PC-9 (cell line): ENCODE measurements around the gene PTAFR. TPM values are rescaled to one million over a fixed set of nuclear protein-coding genes. Genes with fewer than 3 reads are reported as not detected.

Source experiments
- BruUV-seq: library from RNA; stranded (reverse); fragments of 400-500 nt; replicated peaks from 2 replicates; lab custom pipeline; 2021; lab: Mats Ljungman, UMichigan
- CTCF ChIA-PET: fragments of 300-600 bp; sonication (Branson Sonifier 250); formaldehyde crosslinking; loops from one replicate; lab custom pipeline; 2022; ENCODE audit warnings: antibody characterized with exemption; lab: Charles Lee
- POLR2A ChIA-PET: fragments of 300-600 bp; sonication (Branson Sonifier 250); formaldehyde crosslinking; loops from one replicate; lab custom pipeline; 2022; ENCODE audit warnings: antibody characterized with exemption; ENCODE audit not compliant: unreplicated experiment; lab: Charles Lee
- DNase-seq, 2 experiments: peaks; one replicate each; pipeline versions ENCODE4 v3.0.0 to v3.0.0-alpha.2; 2015 to 2022; ENCODE audit warnings: mixed read lengths in 1 of 2
- H2AFZ ChIP-seq: fragments of 200-600 bp; sonication (generic); 2 replicates; pipeline ENCODE4 v1.8.1; 2017; ENCODE audit warnings: antibody characterized with exemption
- H3F3A ChIP-seq: fragments of 200-600 bp; sonication (generic); 2 replicates; pipeline ENCODE4 v1.8.1; 2017; ENCODE audit warnings: antibody characterized with exemption, mild to moderate bottlenecking, low read depth; ENCODE audit not compliant: insufficient read depth
- H3K27ac ChIP-seq: fragments of 200-600 bp; sonication (generic); 2 replicates; pipeline ENCODE4 v1.6.1; 2016; ENCODE audit warnings: mixed run types
- H3K27me3 ChIP-seq: fragments of 200-600 bp; sonication (generic); 2 replicates; pipeline ENCODE4 v1.6.1; 2016; ENCODE audit warnings: low read depth, mixed run types; ENCODE audit not compliant: insufficient read depth
- H3K36me3 ChIP-seq: fragments of 200-600 bp; sonication (generic); 2 replicates; pipeline ENCODE4 v1.6.1; 2016; ENCODE audit warnings: low read depth, mixed run types
- H3K4me1 ChIP-seq: fragments of 200-600 bp; sonication (generic); replicated peaks from 2 replicates; pipeline ENCODE4 v1.6.1; 2016; ENCODE audit warnings: mixed run types; ENCODE audit not compliant: insufficient read depth
- H3K4me2 ChIP-seq: fragments of 200-600 bp; sonication (generic); 2 replicates; pipeline ENCODE4 v1.6.1; 2017; ENCODE audit warnings: mixed run types
- H3K4me3 ChIP-seq: fragments of 200-600 bp; sonication (generic); 2 replicates; pipeline ENCODE4 v1.6.1; 2016; ENCODE audit warnings: mixed run types
- H3K79me2 ChIP-seq: fragments of 200-600 bp; sonication (generic); 2 replicates; pipeline ENCODE4 v1.6.1; 2017; ENCODE audit warnings: low read depth, mixed run types
- H3K9me2 ChIP-seq: fragments of 200-600 bp; sonication (generic); 2 replicates; pipeline ENCODE4 v1.8.1; 2017; ENCODE audit warnings: mild to moderate bottlenecking; ENCODE audit not compliant: insufficient read depth
- H3K9me3 ChIP-seq: fragments of 200-600 bp; sonication (generic); 2 replicates; pipeline ENCODE4 v1.8.1; 2016; ENCODE audit warnings: low read depth; ENCODE audit not compliant: insufficient read depth
- H4K20me1 ChIP-seq: fragments of 200-600 bp; sonication (generic); 2 replicates; pipeline ENCODE4 v1.8.1; 2017; ENCODE audit not compliant: insufficient read depth
- CTCF ChIP-seq: fragments of 200-600 bp; sonication (generic); conservative IDR thresholded peaks from 2 replicates; pipeline ENCODE4 v1.6.1; 2017; ENCODE audit warnings: mixed run types, antibody characterized with exemption, mild to moderate bottlenecking, moderate library complexity
- EZH2 ChIP-seq: fragments of 200-600 bp; sonication (generic); IDR thresholded peaks from 2 replicates; pipeline ENCODE4 v1.8.0; 2017; ENCODE audit warnings: antibody characterized with exemption, low read depth
- intact Hi-C: fragments of 100-400 bp; cut with micrococcal nuclease; formaldehyde crosslinking; loops from one replicate; pipeline ENCODE4 v1.10.0; 2022; ENCODE audit not compliant: unreplicated experiment
- total RNA-seq: library from RNA; stranded (reverse); gene quantifications from 2 replicates; pipeline ENCODE4 v1.2.3, GENCODE V29; 2021

Gene PTAFR
- total RNA-seq, 1 experiment from 2014 or later, result 12.2 TPM

- Histone ChIP-seq H3K4me2 (no peak overlapping the region), H3K36me3 (no peaks in the 10 kb centered on the region; the same call in 1 of the 2 replicates), H3K9me2 (no peaks in the 10 kb centered on the region), H3K4me1 (no peaks in the 10 kb centered on the region), H3K9me3 (no peaks in the 10 kb centered on the region), H3K27me3 (no peaks in the 10 kb centered on the region), H3F3A (no peaks in the 10 kb centered on the region; the same call in 1 of the 2 replicates), H3K27ac (no peak overlapping the region), H2AFZ (no peak overlapping the region), H3K79me2 (no peaks in the 10 kb centered on the region; the same call in 1 of the 2 replicates), H4K20me1 (no peaks in the 10 kb centered on the region), H3K4me3 (no peak overlapping the region)
- BruUV-seq, result no TSS peak
- CTCF ChIA-PET, result interaction anchor here (0.6 to 1.0 kb wide), 2 partner anchors 118 to 159 kb away, joined by 4 read pairs; no protein-coding TSS in a partner anchor
- intact Hi-C loops, result loop anchor here (1.0 to 10.0 kb wide), 3 partner anchors 118 to 350 kb away; no protein-coding TSS in a partner anchor
- TF ChIP-seq EZH2 (no peak), CTCF (peak; percentile 76)
- POLR2A ChIA-PET, result no interaction called here
- peak; percentile 41 to 49 for DNase-seq
Measured at GRCh38 chr1:28208818-28209441, 32.4 kb upstream of the PTAFR start.

DNA sequence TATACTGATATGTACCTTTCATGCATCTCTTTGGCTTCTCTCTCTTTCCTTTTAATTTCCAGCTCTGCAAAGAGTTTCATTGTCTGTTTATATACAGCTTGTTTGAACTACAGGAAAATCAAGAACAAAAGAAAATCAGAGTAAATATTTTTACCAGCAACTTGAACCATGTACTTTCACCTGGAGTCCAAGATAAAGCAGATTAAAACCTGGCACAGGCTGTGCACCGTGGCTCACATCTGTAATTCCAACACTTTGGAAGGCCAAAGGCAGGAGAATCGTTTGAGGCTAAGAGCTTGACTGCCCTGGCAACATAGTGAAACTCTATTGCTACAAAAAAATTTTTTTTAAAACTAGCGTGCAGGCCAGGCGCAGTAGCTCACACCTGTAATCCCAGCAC lies 28.8 kb upstream of the PTAFR start:
- H3K9me2 ChIP-seq, result no peaks in the 10 kb centered on the region
- POLR2A ChIA-PET, result no interaction called here
- H4K20me1 ChIP-seq, result no peaks in the 10 kb centered on the region
- no peaks in the 10 kb centered on the region for H3K27me3 ChIP-seq
- BruUV-seq, result no TSS peak
- H3K79me2 ChIP-seq, result no peaks in the 10 kb centered on the region; the same call in 1 of the 2 replicates
- H3K4me2 ChIP-seq, result no peak overlapping the region
- no peaks in the 10 kb centered on the region for H3K36me3 ChIP-seq
- no peak for TF ChIP-seq CTCF
- TF ChIP-seq EZH2, result no peak
- H3K27ac ChIP-seq, result no peak overlapping the region
- DNase-seq, result no peak
- no peak overlapping the region for H2AFZ ChIP-seq
- CTCF ChIA-PET, result no interaction called here
- no peaks in the 10 kb centered on the region for H3K4me1 ChIP-seq
- no peaks in the 10 kb centered on the region for H3K9me3 ChIP-seq
- H3K4me3 ChIP-seq, result no peak overlapping the region
- intact Hi-C loops, result loop anchor here (10.0 kb wide), 1 partner anchor 210 kb away; no protein-coding TSS in a partner anchor
- H3F3A ChIP-seq, result no peaks in the 10 kb centered on the region; the same call in 1 of the 2 replicates

DNA sequence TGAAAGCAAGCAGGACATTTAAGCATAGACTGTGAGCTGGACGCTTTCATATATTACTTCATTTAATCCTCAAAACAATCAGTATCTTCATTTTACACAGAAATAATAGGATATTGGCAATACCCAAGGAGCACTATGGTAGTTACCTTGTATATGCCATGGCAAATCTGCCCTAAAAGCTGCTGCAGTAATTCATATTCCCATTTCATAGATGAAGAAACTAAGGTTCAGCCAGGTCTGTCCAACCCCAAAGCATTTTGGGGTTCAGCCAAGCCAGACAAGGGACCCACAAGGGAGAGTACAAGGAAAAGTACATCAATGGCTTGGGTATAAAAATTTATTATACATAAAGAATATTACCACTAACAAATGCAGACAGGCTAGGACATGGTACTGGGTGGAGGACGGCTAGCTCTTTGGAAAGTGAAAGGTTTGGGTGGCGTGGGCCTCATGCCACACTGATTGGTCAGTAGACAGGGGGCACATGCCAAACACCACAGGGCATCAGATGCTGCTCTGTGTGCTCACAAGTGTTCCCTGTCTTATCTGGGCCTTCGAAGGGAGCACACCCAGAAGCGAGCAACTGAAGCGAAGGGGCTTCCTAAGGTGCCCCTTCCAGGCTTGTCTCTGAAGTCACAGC lies 23.9 kb upstream of the PTAFR start:
- Histone ChIP-seq H4K20me1 (no peaks in the 10 kb centered on the region), H3K4me3 (no peak overlapping the region), H3K79me2 (no peaks in the 10 kb centered on the region), H3K4me2 (no peak overlapping the region), H3K9me3 (no peaks in the 10 kb centered on the region), H3K27ac (no peak overlapping the region), H3F3A (no peaks in the 10 kb centered on the region), H2AFZ (no peak overlapping the region), H3K4me1 (no peaks in the 10 kb centered on the region), H3K9me2 (no peaks in the 10 kb centered on the region), H3K36me3 (no peaks in the 10 kb centered on the region), H3K27me3 (no peaks in the 10 kb centered on the region)
- ChIA-PET POLR2A (no interaction called here), CTCF (no interaction called here)
- TF ChIP-seq CTCF (no peak), EZH2 (no peak)
- intact Hi-C loops, result loop anchor here (10.0 kb wide), 1 partner anchor 206 kb away; no protein-coding TSS in a partner anchor
- no peak for DNase-seq
- TSS peak; percentile 50 for BruUV-seq
